Esophagus muscularis mucosa (tissue), 3 donors: ENCODE results near the gene AJAP1.

ENCODE experiments used
- CTCF ChIP-seq, 3 experiments: fragments of 200-600 bp in 2 of 3; fragments of 450-650 bp in 1 of 3; sonication (generic) in 2 of 3; IDR thresholded peaks; one replicate each; pipeline ENCODE4 v1.5.1; 2017 to 2019; ENCODE audit warnings: antibody characterized with exemption in 3 of 3, mild to moderate bottlenecking in 2 of 3, moderate library complexity in 1 of 3
- POLR2A ChIP-seq: fragments of 450-650 bp; IDR thresholded peaks from one replicate; pipeline ENCODE4 v1.6.1; 2017; ENCODE audit warnings: antibody characterized with exemption, moderate library complexity, mild to moderate bottlenecking, low read depth

GRCh38 chr1:4820543-4820942 is 166.1 kb downstream of the AJAP1 start:
- TF ChIP-seq POLR2A (no peak), CTCF (IDR thresholded peaks at IDR 0.05) (no peak)
